Endodermal cell (in vitro differentiated cells): ENCODE measurements around the gene GPD2. TPM values are rescaled to one million over a fixed set of nuclear protein-coding genes. Genes with fewer than 3 reads are reported as not detected.
A peak's percentile ranks its signal among the peaks of the same experiment; 100 is the strongest.

ENCODE experiments used
- DNase-seq: peaks from one replicate; pipeline ENCODE4 v3.0.0-alpha.2; 2017
- H3K27ac ChIP-seq: 2 replicates; pipeline ENCODE4 v1.5.1; 2013; ENCODE audit warnings: mild to moderate bottlenecking, low read depth, low read length, moderate library complexity
- H3K27me3 ChIP-seq: 2 replicates; pipeline ENCODE4 v1.6.1; 2013; ENCODE audit warnings: mild to moderate bottlenecking, low read length, moderate library complexity; ENCODE audit not compliant: insufficient read depth, control insufficient read depth, poor library complexity, severe bottlenecking
- H3K36me3 ChIP-seq: 2 replicates; pipeline ENCODE4 v1.7.0; 2013; ENCODE audit warnings: mild to moderate bottlenecking, low read length, moderate library complexity; ENCODE audit not compliant: control insufficient read depth, insufficient read depth
- H3K4me1 ChIP-seq: one replicate; pipeline ENCODE4 v1.7.0; 2013; ENCODE audit warnings: low read length; ENCODE audit not compliant: control insufficient read depth, insufficient read depth
- H3K4me3 ChIP-seq: 2 replicates; pipeline ENCODE4 v1.5.1; 2013; ENCODE audit warnings: mild to moderate bottlenecking, low read length, moderate library complexity
- H3K9ac ChIP-seq: 2 replicates; pipeline ENCODE4 v1.6.1; 2013; ENCODE audit warnings: mild to moderate bottlenecking, low read length, moderate library complexity; ENCODE audit not compliant: poor library complexity, severe bottlenecking; ENCODE audit errors: extremely low read depth
- H3K9me3 ChIP-seq: 2 replicates; pipeline ENCODE4 v1.6.1; 2013; ENCODE audit warnings: mild to moderate bottlenecking, low read length, moderate library complexity; ENCODE audit not compliant: control insufficient read depth
- H3K27ac Mint-ChIP-seq: 2 replicates; pipeline ENCODE4 v1.8.0; 2020; ENCODE audit warnings: mixed read lengths
- H3K27me3 Mint-ChIP-seq: 2 replicates; pipeline ENCODE4 v1.8.0; 2021; ENCODE audit warnings: mild to moderate bottlenecking, mixed read lengths; ENCODE audit not compliant: insufficient read depth
- H3K36me3 Mint-ChIP-seq: 2 replicates; pipeline ENCODE4 v1.8.0; 2020; ENCODE audit warnings: low read depth, mixed read lengths
- H3K4me1 Mint-ChIP-seq: 2 replicates; pipeline ENCODE4 v1.8.0; 2020; ENCODE audit warnings: mixed read lengths
- H3K4me3 Mint-ChIP-seq: 2 replicates; pipeline ENCODE4 v1.8.0; 2020; ENCODE audit warnings: mild to moderate bottlenecking, moderate library complexity, mixed read lengths
- H3K9me3 Mint-ChIP-seq: 2 replicates; pipeline ENCODE4 v1.8.0; 2020; ENCODE audit warnings: mild to moderate bottlenecking, mixed read lengths
- CTCF ChIP-seq: fragments of 200-600 bp; sonication (generic); conservative IDR thresholded peaks from 2 replicates; pipeline ENCODE4 v1.5.0; 2021; ENCODE audit warnings: antibody characterized with exemption, mild to moderate bottlenecking
- WGBS, 2 experiments: methylation state at CpG; one replicate each; pipeline versions ENCODE4 v1.1.5 to v1.1.7; 2013; ENCODE audit warnings: missing lambda C conversion rate in 2 of 2, mixed read lengths in 1 of 2; ENCODE audit not compliant: insufficient coverage in 1 of 2, insufficient read length in 1 of 2; 5-methylcytosine and 5-hydroxymethylcytosine counted together
- total RNA-seq, 2 donors: library from RNA; stranded (reverse); fragmentation: NEBNext Ultra II Directional in 1 of 2; extraction: Animal tissue kit (Norgen Biotek cat#: 25700) in 1 of 2; gene quantifications; 2 replicates in 1 of 2; 3 replicates in 1 of 2; pipeline ENCODE4 v1.2.1, GENCODE V29; 2021

The GPD2 gene
- total RNA-seq, 2 donors from 2014 or later = 51.7 to 64.6 TPM

- no peaks in the 10 kb centered on the region for H3K36me3 ChIP-seq
- no peaks in the 10 kb centered on the region for H3K27me3 ChIP-seq
- H3K4me1 ChIP-seq = peaks cover 12% of the 10 kb centered on the region
- no peak overlapping the region for H3K4me3 Mint-ChIP-seq
- WGBS, 2 experiments = 44 to 59% methylated on average over 1 to 2 of the region's 2 CpGs
- H3K9ac ChIP-seq = no peak overlapping the region
- H3K4me1 Mint-ChIP-seq = peaks cover 25% of the 10 kb centered on the region
- no peak overlapping the region for H3K4me3 ChIP-seq
- no peak overlapping the region for H3K27ac ChIP-seq
- no peaks in the 10 kb centered on the region for H3K27me3 Mint-ChIP-seq
- H3K9me3 Mint-ChIP-seq = no peaks in the 10 kb centered on the region
- no peak for DNase-seq
- peak overlapping the region; percentile 62 for H3K27ac Mint-ChIP-seq
- H3K9me3 ChIP-seq = no peaks in the 10 kb centered on the region
- no peaks in the 10 kb centered on the region for H3K36me3 Mint-ChIP-seq
- TF ChIP-seq CTCF = no peak
Observed at GRCh38 chr2:156593594-156593921, 157.4 kb downstream of the GPD2 start.

GRCh38 chr2:156598563-156598962, 162.4 kb downstream of the GPD2 start:
- Mint-ChIP-seq H3K9me3 (no peaks in the 10 kb centered on the region), H3K4me3 (no peak overlapping the region), H3K27me3 (no peaks in the 10 kb centered on the region), H3K27ac (no peak overlapping the region), H3K4me1 (peaks cover 13% of the 10 kb centered on the region), H3K36me3 (no peaks in the 10 kb centered on the region)
- H3K9me3 ChIP-seq = no peaks in the 10 kb centered on the region
- no peak for TF ChIP-seq CTCF
- DNase-seq = no peak
- H3K27ac ChIP-seq = no peak overlapping the region
- WGBS, 2 experiments = 73% methylated on average over 1 of the region's 1 CpG; no CpG with 5 or more reads in 1 of the 2 experiments
- no peak overlapping the region for H3K4me3 ChIP-seq
- H3K4me1 ChIP-seq = peaks cover 3% of the 10 kb centered on the region
- no peaks in the 10 kb centered on the region for H3K27me3 ChIP-seq
- no peak overlapping the region for H3K9ac ChIP-seq
- no peaks in the 10 kb centered on the region for H3K36me3 ChIP-seq

GRCh38 chr2:156600196-156600595, 164.0 kb downstream of the GPD2 start:
- Histone ChIP-seq H3K27me3 (no peaks in the 10 kb centered on the region), H3K9me3 (no peaks in the 10 kb centered on the region), H3K4me3 (no peak overlapping the region), H3K36me3 (no peaks in the 10 kb centered on the region), H3K9ac (no peak overlapping the region), H3K4me1 (no peaks in the 10 kb centered on the region), H3K27ac (no peak overlapping the region)
- Mint-ChIP-seq H3K4me3 (no peak overlapping the region), H3K27ac (no peak overlapping the region), H3K9me3 (no peaks in the 10 kb centered on the region), H3K36me3 (no peaks in the 10 kb centered on the region), H3K4me1 (peaks cover 7% of the 10 kb centered on the region), H3K27me3 (no peaks in the 10 kb centered on the region)
- no peak for DNase-seq
- 97 to 100% methylated on average over 2 to 3 of the region's 3 CpGs for WGBS, 2 experiments
- no peak for TF ChIP-seq CTCF
